HCT116 (cell line): Measurements from ENCODE around the gene CCDC57.
A peak's percentile ranks its signal among the peaks of the same experiment; 100 is the strongest.

Source experiments
- CBX3 ChIP-seq: IDR thresholded peaks from 2 replicates; pipeline ENCODE4 v1.6.1; 2012; ENCODE audit warnings: low read depth
- CEBPB ChIP-seq: IDR thresholded peaks from 2 replicates; pipeline ENCODE4 v1.6.1; 2012; ENCODE audit warnings: low read depth
- CTCF ChIP-seq, 3 experiments: fragments of 200-600 bp in 1 of 3; sonication (generic) in 1 of 3; IDR thresholded peaks in 2 of 3; conservative IDR thresholded peaks in 1 of 3; 2 replicates each; pipeline ENCODE4 v1.5.1; 2012 to 2017; ENCODE audit warnings: low read depth in 2 of 3, low read length in 2 of 3, antibody characterized with exemption in 1 of 3, borderline replicate concordance in 1 of 3, control low read depth in 1 of 3, mild to moderate bottlenecking in 1 of 3, mixed read lengths in 1 of 3, mixed run types in 1 of 3, moderate library complexity in 1 of 3; ENCODE audit not compliant: insufficient read depth in 1 of 3
- EZH2 ChIP-seq: fragments of 200-600 bp; sonication (generic); IDR thresholded peaks from 2 replicates; pipeline ENCODE4 v1.6.1; 2017; ENCODE audit warnings: antibody characterized with exemption, mixed run types
- JUND ChIP-seq: IDR thresholded peaks from 2 replicates; pipeline ENCODE4 v1.6.1; 2012
- MAX ChIP-seq: IDR thresholded peaks from 2 replicates; pipeline ENCODE4 v1.6.1; 2012
- POLR2A ChIP-seq: IDR thresholded peaks from 2 replicates; pipeline ENCODE4 v1.7.0; 2011; ENCODE audit warnings: borderline replicate concordance; ENCODE audit not compliant: insufficient read depth, insufficient read length; ENCODE audit errors: extremely low read depth
- POLR2AphosphoS5 ChIP-seq: IDR thresholded peaks from 2 replicates; pipeline ENCODE4 v1.6.1; 2011; ENCODE audit warnings: mild to moderate bottlenecking, low read depth, low read length, moderate library complexity
- RAD21 ChIP-seq: IDR thresholded peaks from 2 replicates; pipeline ENCODE4 v1.6.1; 2012; ENCODE audit warnings: low read depth, mild to moderate bottlenecking
- ZFX ChIP-seq: fragments of 450-650 bp; IDR thresholded peaks from 2 replicates; pipeline ENCODE4 v1.6.1; 2017
- ZNF274 ChIP-seq: fragments of 200-500 bp; sonication (Bioruptor generic); IDR thresholded peaks from 2 replicates; pipeline ENCODE4 v1.6.1; 2014; ENCODE audit warnings: mild to moderate bottlenecking, low read depth, low read length, inconsistent platforms
- TF ChIP-seq, protein P1 (sequence below): IDR thresholded peaks from 2 replicates; pipeline ENCODE4 v1.6.1; 2012

GRCh38 chr17:82062076-82062983 lies 150.3 kb downstream of the CCDC57 start:
- TF ChIP-seq POLR2AphosphoS5 (no peak), CTCF (IDR thresholded peaks at IDR 0.05 in 2 of 3, conservative IDR thresholded peaks at IDR 0.05 in 1 of 3; ENCODE audit: borderline replicate concordance in 1 of 3, insufficient read depth in 1 of 3, low read depth in 2 of 3, low read length in 2 of 3) (peak in 2 of 3 experiments; percentile 16 to 20; a peak in 1 of 6 replicates), RAD21 (no peak), JUND (no peak), POLR2A (no peak), CBX3 (no peak), EZH2 (no peak), MAX (no peak), CEBPB (no peak), ZNF274 (no peak), ZFX (no peak)
- TF ChIP-seq, protein P1, sequence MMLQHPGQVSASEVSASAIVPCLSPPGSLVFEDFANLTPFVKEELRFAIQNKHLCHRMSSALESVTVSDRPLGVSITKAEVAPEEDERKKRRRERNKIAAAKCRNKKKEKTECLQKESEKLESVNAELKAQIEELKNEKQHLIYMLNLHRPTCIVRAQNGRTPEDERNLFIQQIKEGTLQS: no peak
